K562 (cell line): Measurements from ENCODE around the gene MRPL38. TPM values are rescaled to one million over a fixed set of nuclear protein-coding genes. Genes with fewer than 3 reads are reported as not detected.

Experiments used
- ERF ChIP-seq: fragments of 450-650 bp; formaldehyde crosslinking; IDR thresholded peaks from 2 replicates; pipeline ENCODE4 v1.4.0; 2020; ENCODE audit warnings: mild to moderate bottlenecking, mixed read lengths
- FOXA1 ChIP-seq: fragments of 450-650 bp; IDR thresholded peaks from 2 replicates; pipeline ENCODE4 v1.6.1; 2016; ENCODE audit warnings: mild to moderate bottlenecking, borderline replicate concordance
- FOXK2 ChIP-seq, 2 experiments: fragments of 450-650 bp; IDR thresholded peaks in 1 of 2; conservative IDR thresholded peaks in 1 of 2; 2 replicates each; pipeline ENCODE4 v1.6.1; 2016; ENCODE audit warnings: low read depth in 2 of 2, mild to moderate bottlenecking in 1 of 2
- FOXM1 ChIP-seq, 2 experiments: fragments of 450-650 bp in 1 of 2; sonication (generic) in 1 of 2; formaldehyde crosslinking in 1 of 2; IDR thresholded peaks; 2 replicates each; pipeline versions ENCODE4 v1.6.1 to v1.9.0; 2017 to 2022; ENCODE audit warnings: low read depth in 2 of 2, mild to moderate bottlenecking in 2 of 2, missing genetic modification reagents in 1 of 2, moderate library complexity in 1 of 2
- IRF9 ChIP-seq: fragments of 450-650 bp; IDR thresholded peaks from 2 replicates; pipeline ENCODE4 v1.6.1; 2016; ENCODE audit warnings: missing biosample characterization, missing genetic modification characterization
- KDM5B ChIP-seq: fragments of 200-600 bp; sonication (generic); IDR thresholded peaks from 2 replicates; pipeline ENCODE4 v1.6.1; 2012; ENCODE audit warnings: low read depth, mild to moderate bottlenecking, moderate library complexity, low read length, control low read depth, inconsistent platforms; ENCODE audit not compliant: insufficient replicate concordance
- MBD2 ChIP-seq: sonication (generic); IDR thresholded peaks from 2 replicates; pipeline ENCODE4 v1.6.1; 2016; ENCODE audit warnings: low read depth, borderline replicate concordance
- MCM3 ChIP-seq: fragments of 450-650 bp; IDR thresholded peaks from 2 replicates; pipeline ENCODE4 v1.6.1; 2016
- MEF2D ChIP-seq: conservative IDR thresholded peaks from 2 replicates; pipeline ENCODE4 v1.6.1; 2016; ENCODE audit warnings: low read depth, missing genetic modification characterization, missing compliant biosample characterization
- MXD1 ChIP-seq: fragments of 250-450 bp; sonication (Bioruptor Pico); IDR thresholded peaks from 2 replicates; pipeline ENCODE4 v1.8.0; 2021; ENCODE audit warnings: borderline replicate concordance, mild to moderate bottlenecking, moderate library complexity; ENCODE audit not compliant: poor library complexity, severe bottlenecking
- NFE2 ChIP-seq: IDR thresholded peaks from 2 replicates; pipeline ENCODE4 v1.6.1; 2014; ENCODE audit warnings: antibody characterized with exemption, low read depth
- PHTF2 ChIP-seq: fragments of 250-450 bp; sonication (Bioruptor Pico); IDR thresholded peaks from 2 replicates; pipeline ENCODE4 v1.5.0; 2021; ENCODE audit warnings: mild to moderate bottlenecking
- POU5F1 ChIP-seq: fragments of 150-350 bp; IDR thresholded peaks from 2 replicates; pipeline ENCODE4 v1.6.1; 2014; ENCODE audit warnings: borderline replicate concordance, low read length, low read depth, mild to moderate bottlenecking; ENCODE audit not compliant: partially characterized antibody
- PTBP1 ChIP-seq: fragments of 200-400 bp; formaldehyde crosslinking; IDR thresholded peaks from 2 replicates; pipeline ENCODE4 v1.6.1; 2017; ENCODE audit warnings: low read depth, low read length
- RNF2 ChIP-seq: sonication (generic); IDR thresholded peaks from 2 replicates; pipeline ENCODE4 v1.6.1; 2016
- SRSF9 ChIP-seq: fragments of 200-400 bp; formaldehyde crosslinking; IDR thresholded peaks from 2 replicates; pipeline ENCODE4 v1.6.1; 2017; ENCODE audit warnings: low read depth, low read length, borderline replicate concordance
- TOE1 ChIP-seq, 2 experiments: fragments of 450-650 bp in 1 of 2; sonication (generic) in 1 of 2; formaldehyde crosslinking in 1 of 2; IDR thresholded peaks; 2 replicates each; pipeline versions ENCODE4 v1.7.1 to v1.8.0; 2016 to 2022; ENCODE audit warnings: borderline replicate concordance in 2 of 2, mild to moderate bottlenecking in 2 of 2, antibody characterized with exemption in 1 of 2, inconsistent platforms in 1 of 2, low read depth in 1 of 2, missing genetic modification reagents in 1 of 2, moderate library complexity in 1 of 2
- TSC22D4 ChIP-seq: fragments of 450-650 bp; IDR thresholded peaks from 2 replicates; pipeline ENCODE4 v1.6.1; 2016; ENCODE audit warnings: missing genetic modification characterization, missing biosample characterization, control low read depth
- ZFP91 ChIP-seq: sonication (generic); formaldehyde crosslinking; IDR thresholded peaks from 2 replicates; pipeline ENCODE4 v1.8.0; 2022; ENCODE audit warnings: mild to moderate bottlenecking, missing genetic modification reagents
- ZNF431 ChIP-seq: sonication (generic); formaldehyde crosslinking; IDR thresholded peaks from 2 replicates; pipeline ENCODE4 v1.8.0; 2022; ENCODE audit warnings: mild to moderate bottlenecking, missing genetic modification reagents
- ZNF764 ChIP-seq: fragments of 250-450 bp; sonication (Bioruptor Pico); IDR thresholded peaks from 2 replicates; pipeline ENCODE4 v1.4.0; 2020; ENCODE audit warnings: low read depth, mild to moderate bottlenecking, moderate library complexity
- polyA plus RNA-seq, 8 experiments: library from polyadenylated mRNA; depleted of rRNA in 4 of 8; stranded (reverse) in 5 of 8; unstranded in 3 of 8; fragments of >200 nt; fragmentation: Nextera tagmentation in 2 of 8; fragmentation: Illumina TruSeq in 1 of 8; extraction: Ambion mirVana in 2 of 8; extraction: Trizol in 1 of 8; gene quantifications; 2 replicates each; pipeline versions ENCODE4 v1.2.1 to v1.2.3, GENCODE V29; 2011 to 2014; ENCODE audit warnings: inconsistent platforms in 1 of 8, missing spikeins in 1 of 8
- total RNA-seq, 7 experiments: library from RNA; depleted of rRNA in 6 of 7; stranded (reverse); fragments of >200 nt in 6 of 7; fragmentation: Illumina TruSeq in 2 of 7; extraction: Trizol in 2 of 7; gene quantifications; 2 replicates each; pipeline versions ENCODE4 v1.2.1 to v1.2.3, GENCODE V29; 2011 to 2021; ENCODE audit warnings: low replicate concordance in 1 of 7
- TF ChIP-seq, protein P1 (sequence below): fragments of 250-450 bp; sonication (Bioruptor Pico); IDR thresholded peaks from 2 replicates; pipeline ENCODE4 v1.8.0; 2022; ENCODE audit warnings: moderate library complexity, mild to moderate bottlenecking, inconsistent platforms
- TF ChIP-seq, protein P2 (sequence below): fragments of 450-650 bp; formaldehyde crosslinking; IDR thresholded peaks from 2 replicates; pipeline ENCODE4 v1.4.0; 2020; ENCODE audit warnings: mild to moderate bottlenecking

MRPL38 gene
- total and polyA plus RNA-seq, 9 of the 15 experiments (the other 6 are each of a cell fraction or from before 2014, with no cell fraction given) = 4.5 to 154 (median 48.5) TPM

DNA sequence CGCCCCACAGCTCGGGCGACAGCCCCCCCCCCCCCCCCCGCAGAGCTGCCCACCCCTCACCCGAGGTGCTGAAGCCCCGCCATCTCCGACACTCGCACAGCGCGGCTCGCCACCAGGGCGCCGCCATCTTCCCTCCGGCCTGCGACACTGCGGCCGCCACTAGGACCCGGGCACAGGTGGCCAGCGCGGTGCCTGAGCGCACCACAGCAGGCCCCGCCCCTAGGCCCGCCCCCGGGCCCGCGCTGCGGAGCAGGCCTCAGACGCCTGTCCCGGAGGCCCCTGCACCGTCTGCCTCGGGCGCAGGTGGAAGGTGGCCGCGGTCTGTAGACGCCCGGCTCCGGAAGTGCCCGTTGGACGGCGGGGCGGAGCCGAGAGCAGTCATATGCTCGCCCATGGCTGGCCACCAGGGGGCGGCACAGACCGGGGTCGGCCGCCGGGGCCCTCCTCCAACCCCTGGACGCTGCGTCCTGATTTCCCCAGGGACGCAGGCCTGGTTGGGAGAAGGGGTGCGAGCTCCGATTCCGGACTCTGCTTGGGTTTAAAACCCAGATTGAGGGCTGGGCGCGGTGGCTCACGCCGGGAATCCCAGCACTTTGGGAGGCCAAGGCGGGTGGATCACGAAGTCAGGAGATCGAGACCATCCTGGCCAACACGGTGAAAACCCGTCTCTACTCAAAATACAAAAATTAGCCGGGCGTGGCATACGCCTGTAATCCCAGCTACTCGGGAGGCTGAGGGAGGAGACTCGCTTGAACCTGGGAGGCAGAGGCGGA is at the start of gene MRPL38 (continued):
- no peak for TF ChIP-seq MXD1 (CRISPR knock-in tag)
- no peak for TF ChIP-seq ZFP91 (CRISPR knock-in tag)
- no peak for TF ChIP-seq SRSF9
- TF ChIP-seq PTBP1 = no peak
- no peak for TF ChIP-seq IRF9 (tag)
- TF ChIP-seq TSC22D4 = no peak
- TF ChIP-seq MEF2D (tag) = no peak
- no peak for TF ChIP-seq MCM3
- TF ChIP-seq ZNF764 (CRISPR knock-in tag) = no peak
- TF ChIP-seq TOE1 (IDR thresholded peaks at IDR 0.05; ENCODE audit: borderline replicate concordance) = peak; percentile 77
- no peak for TF ChIP-seq TOE1 (CRISPR knock-in tag; IDR thresholded peaks at IDR 0.05; ENCODE audit: borderline replicate concordance, low read depth)
- TF ChIP-seq ZNF431 (CRISPR knock-in tag) = no peak
- no peak for TF ChIP-seq MBD2
- TF ChIP-seq, protein P1, sequence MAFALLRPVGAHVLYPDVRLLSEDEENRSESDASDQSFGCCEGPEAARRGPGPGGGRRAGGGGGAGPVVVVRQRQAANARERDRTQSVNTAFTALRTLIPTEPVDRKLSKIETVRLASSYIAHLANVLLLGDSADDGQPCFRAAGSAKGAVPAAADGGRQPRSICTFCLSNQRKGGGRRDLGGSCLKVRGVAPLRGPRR (CRISPR knock-in tag) = no peak
- no peak for TF ChIP-seq FOXK2 (conservative IDR thresholded peaks at IDR 0.05 in 1 of 2, IDR thresholded peaks at IDR 0.05 in 1 of 2; ENCODE audit: low read depth in 2 of 2)
- TF ChIP-seq, protein P2, sequence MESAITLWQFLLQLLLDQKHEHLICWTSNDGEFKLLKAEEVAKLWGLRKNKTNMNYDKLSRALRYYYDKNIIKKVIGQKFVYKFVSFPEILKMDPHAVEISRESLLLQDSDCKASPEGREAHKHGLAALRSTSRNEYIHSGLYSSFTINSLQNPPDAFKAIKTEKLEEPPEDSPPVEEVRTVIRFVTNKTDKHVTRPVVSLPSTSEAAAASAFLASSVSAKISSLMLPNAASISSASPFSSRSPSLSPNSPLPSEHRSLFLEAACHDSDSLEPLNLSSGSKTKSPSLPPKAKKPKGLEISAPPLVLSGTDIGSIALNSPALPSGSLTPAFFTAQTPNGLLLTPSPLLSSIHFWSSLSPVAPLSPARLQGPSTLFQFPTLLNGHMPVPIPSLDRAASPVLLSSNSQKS (CRISPR knock-in tag) = no peak
- TF ChIP-seq NFE2 = peak; percentile 54
- TF ChIP-seq PHTF2 (CRISPR knock-in tag) = no peak
- peak; percentile 79 for TF ChIP-seq KDM5B
- TF ChIP-seq POU5F1 = no peak
- 0 out of 2 replicates have a peak, but pooled peaks have one; percentile 73 for TF ChIP-seq ERF
- no peak for TF ChIP-seq FOXM1 (IDR thresholded peaks at IDR 0.05; ENCODE audit: low read depth)
- no peak; the same call in 1 of the 2 replicates for TF ChIP-seq FOXM1 (CRISPR knock-in tag; IDR thresholded peaks at IDR 0.05; ENCODE audit: low read depth)
- TF ChIP-seq FOXA1 = no peak
- peak; percentile 48; the same call in 1 of the 2 replicates for TF ChIP-seq RNF2
